Measurements from ENCODE around the gene SLC16A3. TPM values are rescaled to one million over a fixed set of nuclear protein-coding genes. Genes with fewer than 3 reads are reported as not detected.
A peak's percentile ranks its signal among the peaks of the same experiment; 100 is the strongest.

Gene SLC16A3
- total RNA-seq, 1 donor from 2014 or later, result 1.5 TPM

GRCh38 chr17:82262344-82262743 lies 33.5 kb downstream of the SLC16A3 start:
- H3K27ac Mint-ChIP-seq (ENCODE audit: unreplicated experiment), result no peak overlapping the region
- no peak overlapping the region for H3K4me3 Mint-ChIP-seq
- H3K4me1 Mint-ChIP-seq, result peaks cover 8% of the 10 kb centered on the region
- TF ChIP-seq, protein P1, sequence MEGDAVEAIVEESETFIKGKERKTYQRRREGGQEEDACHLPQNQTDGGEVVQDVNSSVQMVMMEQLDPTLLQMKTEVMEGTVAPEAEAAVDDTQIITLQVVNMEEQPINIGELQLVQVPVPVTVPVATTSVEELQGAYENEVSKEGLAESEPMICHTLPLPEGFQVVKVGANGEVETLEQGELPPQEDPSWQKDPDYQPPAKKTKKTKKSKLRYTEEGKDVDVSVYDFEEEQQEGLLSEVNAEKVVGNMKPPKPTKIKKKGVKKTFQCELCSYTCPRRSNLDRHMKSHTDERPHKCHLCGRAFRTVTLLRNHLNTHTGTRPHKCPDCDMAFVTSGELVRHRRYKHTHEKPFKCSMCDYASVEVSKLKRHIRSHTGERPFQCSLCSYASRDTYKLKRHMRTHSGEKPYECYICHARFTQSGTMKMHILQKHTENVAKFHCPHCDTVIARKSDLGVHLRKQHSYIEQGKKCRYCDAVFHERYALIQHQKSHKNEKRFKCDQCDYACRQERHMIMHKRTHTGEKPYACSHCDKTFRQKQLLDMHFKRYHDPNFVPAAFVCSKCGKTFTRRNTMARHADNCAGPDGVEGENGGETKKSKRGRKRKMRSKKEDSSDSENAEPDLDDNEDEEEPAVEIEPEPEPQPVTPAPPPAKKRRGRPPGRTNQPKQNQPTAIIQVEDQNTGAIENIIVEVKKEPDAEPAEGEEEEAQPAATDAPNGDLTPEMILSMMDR (conservative IDR thresholded peaks at IDR 0.05), result no peak
- no peak for DNase-seq (ENCODE audit: low read depth, low spot score)
- no peaks in the 10 kb centered on the region for H3K27me3 Mint-ChIP-seq (ENCODE audit: low read depth)
- peaks cover 48% of the 10 kb centered on the region for H3K36me3 Mint-ChIP-seq (ENCODE audit: low read depth)
- peaks cover 3% of the 10 kb centered on the region for H3K9me3 Mint-ChIP-seq

GRCh38 chr17:82263641-82264040 lies 34.8 kb downstream of the SLC16A3 start:
- Mint-ChIP-seq H3K9me3 (peaks cover 3% of the 10 kb centered on the region), H3K27ac (ENCODE audit: unreplicated experiment) (no peak overlapping the region), H3K27me3 (ENCODE audit: low read depth) (no peaks in the 10 kb centered on the region), H3K4me1 (peaks cover 10% of the 10 kb centered on the region), H3K4me3 (no peak overlapping the region), H3K36me3 (ENCODE audit: low read depth) (peaks cover 46% of the 10 kb centered on the region)
- no peak for DNase-seq (ENCODE audit: low read depth, low spot score)
- TF ChIP-seq, protein P1 (conservative IDR thresholded peaks at IDR 0.05), result no peak

- H3K9me3 Mint-ChIP-seq, result peaks cover under 1% of the 10 kb centered on the region
- DNase-seq (ENCODE audit: low read depth, low spot score), result no peak
- no peaks in the 10 kb centered on the region for H3K27me3 Mint-ChIP-seq (ENCODE audit: low read depth)
- TF ChIP-seq, protein P1 (conservative IDR thresholded peaks at IDR 0.05), result no peak
- H3K4me1 Mint-ChIP-seq, result peaks cover 31% of the 10 kb centered on the region
- H3K4me3 Mint-ChIP-seq, result peak overlapping the region; percentile 45
- peaks cover 38% of the 10 kb centered on the region for H3K36me3 Mint-ChIP-seq (ENCODE audit: low read depth)
- no peak overlapping the region for H3K27ac Mint-ChIP-seq (ENCODE audit: unreplicated experiment)
Measured at GRCh38 chr17:82266142-82266541, 37.3 kb downstream of the SLC16A3 start.

GRCh38 chr17:82267575-82268379 lies 38.9 kb downstream of the SLC16A3 start:
- TF ChIP-seq, protein P1 (conservative IDR thresholded peaks at IDR 0.05), result no peak
- Mint-ChIP-seq H3K4me1 (peaks cover 44% of the 10 kb centered on the region), H3K36me3 (ENCODE audit: low read depth) (peaks cover 27% of the 10 kb centered on the region), H3K27me3 (ENCODE audit: low read depth) (no peaks in the 10 kb centered on the region), H3K4me3 (peak overlapping the region; percentile 34), H3K9me3 (no peaks in the 10 kb centered on the region), H3K27ac (ENCODE audit: unreplicated experiment) (no peak overlapping the region)
- no peak for DNase-seq (ENCODE audit: low read depth, low spot score)

- Mint-ChIP-seq H3K27ac (ENCODE audit: unreplicated experiment) (no peak overlapping the region), H3K36me3 (ENCODE audit: low read depth) (peaks cover 23% of the 10 kb centered on the region), H3K27me3 (ENCODE audit: low read depth) (no peaks in the 10 kb centered on the region), H3K4me1 (peaks cover 44% of the 10 kb centered on the region), H3K4me3 (peak overlapping the region; percentile 75), H3K9me3 (no peaks in the 10 kb centered on the region)
- DNase-seq (ENCODE audit: low read depth, low spot score), result no peak
- TF ChIP-seq, protein P1 (conservative IDR thresholded peaks at IDR 0.05), result no peak
Measured at GRCh38 chr17:82269138-82269881, 40.5 kb downstream of the SLC16A3 start.

Measured in neural crest cell (in vitro differentiated cells).